ENCODE measurements around the gene SUMF2. TPM values are rescaled to one million over a fixed set of nuclear protein-coding genes. Genes with fewer than 3 reads are reported as not detected.

SUMF2 gene
- total and polyA plus RNA-seq, 2 of the 13 experiments (the other 11 are each of a cell fraction or from before 2014, with no cell fraction given) = 48.9 to 54.4 TPM

- no peak for TF ChIP-seq ELK4 (CRISPR knock-in tag; IDR thresholded peaks at IDR 0.05; ENCODE audit: borderline replicate concordance)
- TF ChIP-seq MXD3 (CRISPR knock-in tag; IDR thresholded peaks at IDR 0.05) = peak; percentile 64; the same call in 1 of the 2 replicates
- peak; percentile 59; the same call in 1 of the 2 replicates for TF ChIP-seq ZKSCAN8 (CRISPR knock-in tag; IDR thresholded peaks at IDR 0.05; ENCODE audit: borderline replicate concordance)
- peak; percentile 81; the same call in 1 of the 2 replicates for TF ChIP-seq ZFP90 (CRISPR knock-in tag; IDR thresholded peaks at IDR 0.05; ENCODE audit: borderline replicate concordance)
- no peak; the same call in 1 of the 2 replicates for TF ChIP-seq CEBPG (CRISPR knock-in tag; IDR thresholded peaks at IDR 0.05)
- TF ChIP-seq ZNF280D (CRISPR knock-in tag; IDR thresholded peaks at IDR 0.05) = peak; percentile 71
- no peak for TF ChIP-seq FOXP1 (IDR thresholded peaks at IDR 0.05)
- TF ChIP-seq FOXP1 (CRISPR knock-in tag; IDR thresholded peaks at IDR 0.05) = no peak
- peak; percentile 72 for TF ChIP-seq FOXC1 (CRISPR knock-in tag; IDR thresholded peaks at IDR 0.05; ENCODE audit: borderline replicate concordance)
- TF ChIP-seq ZNF546 (CRISPR knock-in tag; conservative IDR thresholded peaks at IDR 0.05) = peak; percentile 93
- peak; percentile 72; the same call in 1 of the 2 replicates for TF ChIP-seq ZNF709 (CRISPR knock-in tag; IDR thresholded peaks at IDR 0.05)
- no peak for TF ChIP-seq NBN (conservative IDR thresholded peaks at IDR 0.05)
- TF ChIP-seq ZNF281 (CRISPR knock-in tag; IDR thresholded peaks at IDR 0.05; ENCODE audit: borderline replicate concordance) = peak; percentile 71; the same call in 1 of the 2 replicates
- no peak for TF ChIP-seq SMARCC2 (IDR thresholded peaks at IDR 0.05)
- peak; percentile 91 for TF ChIP-seq BCL3 (CRISPR knock-in tag; IDR thresholded peaks at IDR 0.05)
- no peak; the same call in 1 of the 2 replicates for TF ChIP-seq GLMP (CRISPR knock-in tag; IDR thresholded peaks at IDR 0.05; ENCODE audit: borderline replicate concordance)
- no peak for TF ChIP-seq PREB (CRISPR knock-in tag; IDR thresholded peaks at IDR 0.05)
Observed at GRCh38 chr7:56051339-56052191, 12.5 kb upstream of the SUMF2 start, which contains the start of the genes CCT6A and PSPH (continued).

Measured in HepG2 (cell line).